HFFc6 (cell line): ENCODE results near the gene BHLHE40. TPM values are rescaled to one million over a fixed set of nuclear protein-coding genes. Genes with fewer than 3 reads are reported as not detected.
A peak's percentile ranks its signal among the peaks of the same experiment; 100 is the strongest.

Experiments used
- DNase-seq: peaks from one replicate; pipeline ENCODE4 v3.0.0-alpha.2; 2018
- H3K27ac Mint-ChIP-seq: 2 replicates; pipeline ENCODE4 v1.8.0; 2020; ENCODE audit warnings: mild to moderate bottlenecking, mixed read lengths
- H3K27me3 Mint-ChIP-seq: 2 replicates; pipeline ENCODE4 v1.8.0; 2021; ENCODE audit warnings: mild to moderate bottlenecking, moderate library complexity, mixed read lengths; ENCODE audit not compliant: insufficient read depth
- H3K36me3 Mint-ChIP-seq: 2 replicates; pipeline ENCODE4 v1.8.0; 2021; ENCODE audit warnings: low read depth, mixed read lengths
- H3K4me1 Mint-ChIP-seq: 2 replicates; pipeline ENCODE4 v1.8.0; 2020; ENCODE audit warnings: low read depth, mixed read lengths
- H3K4me3 Mint-ChIP-seq: 2 replicates; pipeline ENCODE4 v1.8.0; 2020; ENCODE audit warnings: mild to moderate bottlenecking, moderate library complexity, mixed read lengths
- H3K9me3 Mint-ChIP-seq: 2 replicates; pipeline ENCODE4 v1.8.0; 2020; ENCODE audit warnings: mild to moderate bottlenecking, mixed read lengths
- CTCF ChIP-seq: fragments of 200-600 bp; sonication (generic); IDR thresholded peaks from 2 replicates; pipeline ENCODE4 v1.5.0; 2021; ENCODE audit warnings: antibody characterized with exemption, mild to moderate bottlenecking
- total RNA-seq, 6 experiments: library from RNA; stranded (reverse); fragmentation: NEBNext Ultra II Directional; extraction: Animal tissue kit (Norgen Biotek cat#: 25700); gene quantifications; 2 replicates in 1 of 6; 3 replicates in 5 of 6; pipeline ENCODE4 v1.2.3, GENCODE V29; 2021

Gene BHLHE40
- total RNA-seq, 6 experiments from 2014 or later, result 10.2 to 11.8 (median 10.7) TPM

GRCh38 chr3:5011555-5012256 is 32.5 kb downstream of the BHLHE40 start:
- no peak for DNase-seq
- H3K27ac Mint-ChIP-seq, result no peak overlapping the region
- no peaks in the 10 kb centered on the region for H3K9me3 Mint-ChIP-seq
- peaks cover 55% of the 10 kb centered on the region for H3K4me1 Mint-ChIP-seq
- H3K36me3 Mint-ChIP-seq, result no peaks in the 10 kb centered on the region
- no peak overlapping the region for H3K4me3 Mint-ChIP-seq
- no peaks in the 10 kb centered on the region; the same call in 1 of the 2 replicates for H3K27me3 Mint-ChIP-seq
- no peak for TF ChIP-seq CTCF

GRCh38 chr3:5012367-5012766 is 33.1 kb downstream of the BHLHE40 start:
- Mint-ChIP-seq H3K36me3 (no peaks in the 10 kb centered on the region), H3K4me3 (no peak overlapping the region), H3K4me1 (peaks cover 54% of the 10 kb centered on the region), H3K9me3 (no peaks in the 10 kb centered on the region), H3K27me3 (no peaks in the 10 kb centered on the region; the same call in 1 of the 2 replicates), H3K27ac (no peak overlapping the region)
- TF ChIP-seq CTCF, result no peak
- DNase-seq, result no peak

- DNase-seq, result no peak
- Mint-ChIP-seq H3K27ac (0 out of 2 replicates have a peak overlapping the region, but pooled peaks have one; percentile 20), H3K36me3 (no peaks in the 10 kb centered on the region), H3K9me3 (no peaks in the 10 kb centered on the region), H3K27me3 (no peaks in the 10 kb centered on the region; the same call in 1 of the 2 replicates), H3K4me3 (no peak overlapping the region), H3K4me1 (peaks cover 58% of the 10 kb centered on the region)
- TF ChIP-seq CTCF, result no peak
These were observed 34.0 kb downstream of the BHLHE40 start for GRCh38 chr3:5013021-5013906.

- no peaks in the 10 kb centered on the region; the same call in 1 of the 2 replicates for H3K27me3 Mint-ChIP-seq
- H3K27ac Mint-ChIP-seq, result no peak overlapping the region
These were observed 35.2 kb downstream of the BHLHE40 start for GRCh38 chr3:5014391-5014790.

GRCh38 chr3:5015056-5015455 is 35.8 kb downstream of the BHLHE40 start:
- Mint-ChIP-seq H3K4me3 (no peak overlapping the region), H3K27ac (no peak overlapping the region), H3K36me3 (no peaks in the 10 kb centered on the region), H3K4me1 (peaks cover 68% of the 10 kb centered on the region), H3K27me3 (no peaks in the 10 kb centered on the region; the same call in 1 of the 2 replicates), H3K9me3 (no peaks in the 10 kb centered on the region)
- TF ChIP-seq CTCF, result no peak
- no peak for DNase-seq

More at GRCh38 chr3:5014391-5014790, 35.2 kb downstream of the BHLHE40 start:
- H3K4me3 Mint-ChIP-seq, result no peak overlapping the region
- H3K4me1 Mint-ChIP-seq, result peaks cover 61% of the 10 kb centered on the region
- TF ChIP-seq CTCF, result no peak
- no peaks in the 10 kb centered on the region for H3K9me3 Mint-ChIP-seq
- no peaks in the 10 kb centered on the region for H3K36me3 Mint-ChIP-seq
- no peak for DNase-seq
